ENCODE data around the gene EVI2B.
"Not testable (repeated sequence)": the region's sequence is repeated elsewhere in the genome, so short reads cannot be mapped to it uniquely, and the experiment has no call there.

EVI2B gene

GRCh38 chr17:31310886-31311285 lies 3.0 kb downstream of the EVI2B start:
- DNase-seq (ENCODE audit: low read depth in 2 of 2, low spot score in 1 of 2): no peak

GRCh38 chr17:31310260-31310659 lies 3.6 kb downstream of the EVI2B start:
- peak in 1 of 2 donors; percentile 21 for DNase-seq (ENCODE audit: low read depth in 2 of 2, low spot score in 1 of 2)

GRCh38 chr17:31309556-31309955 lies 4.3 kb downstream of the EVI2B start:
- DNase-seq (ENCODE audit: low read depth in 2 of 2, low spot score in 1 of 2): no peak

- DNase-seq (ENCODE audit: low read depth in 2 of 2, low spot score in 1 of 2): no peak
These were observed 5.2 kb downstream of the EVI2B start for GRCh38 chr17:31308372-31309334.

GRCh38 chr17:31307640-31308039 lies 6.2 kb downstream of the EVI2B start:
- DNase-seq (ENCODE audit: low read depth in 2 of 2, low spot score in 1 of 2): no peak

- DNase-seq (ENCODE audit: low read depth in 2 of 2, low spot score in 1 of 2): no peak
These were observed 14.2 kb downstream of the EVI2B start for GRCh38 chr17:31299624-31300023.

GRCh38 chr17:31297090-31297489 lies 16.8 kb downstream of the EVI2B start, which contains the start of gene OMG:
Gene OMG, minus strand, starts transcription at chr17:31297239. Its CDS starts 908 bp downstream, at chr17:31296331.
- DNase-seq (ENCODE audit: low read depth in 2 of 2, low spot score in 1 of 2): no peak

GRCh38 chr17:31296142-31296541 lies 17.7 kb downstream of the EVI2B start:
- DNase-seq (ENCODE audit: low read depth in 2 of 2, low spot score in 1 of 2): no peak

GRCh38 chr17:31295489-31295871 lies 18.4 kb downstream of the EVI2B start:
- no peak for DNase-seq (ENCODE audit: low read depth in 2 of 2, low spot score in 1 of 2)

GRCh38 chr17:31294820-31295488 lies 18.9 kb downstream of the EVI2B start:
- DNase-seq (ENCODE audit: low read depth in 2 of 2, low spot score in 1 of 2): no peak

GRCh38 chr17:31294231-31294630 lies 19.6 kb downstream of the EVI2B start:
- DNase-seq (ENCODE audit: low read depth in 2 of 2, low spot score in 1 of 2): no peak

GRCh38 chr17:31293581-31293980 lies 20.3 kb downstream of the EVI2B start:
- DNase-seq (ENCODE audit: low read depth in 2 of 2, low spot score in 1 of 2): no peak

GRCh38 chr17:31291820-31292219 lies 22.0 kb downstream of the EVI2B start:
- no peak for DNase-seq (ENCODE audit: low read depth in 2 of 2, low spot score in 1 of 2)

- no peak for DNase-seq (ENCODE audit: low read depth in 2 of 2, low spot score in 1 of 2)
These were observed 24.1 kb downstream of the EVI2B start for GRCh38 chr17:31289790-31290189.

GRCh38 chr17:31287932-31288331 lies 25.9 kb downstream of the EVI2B start:
- not testable (repeated sequence) for DNase-seq (ENCODE audit: low read depth in 2 of 2, low spot score in 1 of 2)

- no peak for DNase-seq (ENCODE audit: low read depth in 2 of 2, low spot score in 1 of 2)
These were observed 27.3 kb downstream of the EVI2B start for GRCh38 chr17:31286587-31286986.

GRCh38 chr17:31283841-31284240 lies 30.0 kb downstream of the EVI2B start:
- no peak for DNase-seq (ENCODE audit: low read depth in 2 of 2, low spot score in 1 of 2)

GRCh38 chr17:31281061-31281460 lies 32.8 kb downstream of the EVI2B start:
- no peak for DNase-seq (ENCODE audit: low read depth in 2 of 2, low spot score in 1 of 2)

GRCh38 chr17:31279401-31279800 lies 34.5 kb downstream of the EVI2B start:
- DNase-seq (ENCODE audit: low read depth in 2 of 2, low spot score in 1 of 2): no peak

- no peak for DNase-seq (ENCODE audit: low read depth in 2 of 2, low spot score in 1 of 2)
These were observed 38.7 kb downstream of the EVI2B start for GRCh38 chr17:31275116-31275515.

- no peak for DNase-seq (ENCODE audit: low read depth in 2 of 2, low spot score in 1 of 2)
These were observed 39.6 kb downstream of the EVI2B start for GRCh38 chr17:31274252-31274651.

GRCh38 chr17:31273516-31273915 lies 40.3 kb downstream of the EVI2B start:
- no peak for DNase-seq (ENCODE audit: low read depth in 2 of 2, low spot score in 1 of 2)

Measured in stimulated activated CD8-positive, alpha-beta memory T cell treated with anti-CD3 and anti-CD28 coated beads, Interleukin-4, amount 100 ng/mL, for 1 hour (primary cell).